Spinal cord (tissue), 10 donors: ENCODE data around the gene PFKP. TPM values are rescaled to one million over a fixed set of nuclear protein-coding genes. Genes with fewer than 3 reads are reported as not detected.

Source experiments
- DNase-seq, 6 donors: peaks; one replicate each; pipeline versions ENCODE4 v3.0.0 to v3.0.0-alpha.2; 2013 to 2015; ENCODE audit warnings: low spot score in 6 of 6, low read depth in 4 of 6
- H3K27ac ChIP-seq: one replicate; pipeline ENCODE4 v1.5.1; 2013; ENCODE audit warnings: low read depth, low read length, control low read depth
- H3K27me3 ChIP-seq: one replicate; pipeline ENCODE4 v1.6.1; 2013; ENCODE audit warnings: low read length; ENCODE audit not compliant: control insufficient read depth, insufficient read depth
- H3K36me3 ChIP-seq: one replicate; pipeline ENCODE4 v1.6.1; 2013; ENCODE audit warnings: low read length; ENCODE audit not compliant: control insufficient read depth, insufficient read depth
- H3K4me1 ChIP-seq: one replicate; pipeline ENCODE4 v1.6.1; 2013; ENCODE audit warnings: low read length; ENCODE audit not compliant: control insufficient read depth, insufficient read depth
- H3K4me3 ChIP-seq: one replicate; pipeline ENCODE4 v1.5.1; 2013; ENCODE audit warnings: low read depth, low read length, control low read depth
- H3K9me3 ChIP-seq: one replicate; pipeline ENCODE4 v1.6.1; 2013; ENCODE audit warnings: low read length; ENCODE audit not compliant: control insufficient read depth, insufficient read depth
- WGBS: methylation state at CpG from one replicate; pipeline ENCODE4 v1.1.5; 2013; ENCODE audit warnings: missing lambda C conversion rate; ENCODE audit not compliant: insufficient coverage; 5-methylcytosine and 5-hydroxymethylcytosine counted together
- polyA plus RNA-seq, 2 donors: library from polyadenylated mRNA; unstranded; fragments of 120-200 nt; gene quantifications; one replicate each; pipeline ENCODE4 v1.2.1, GENCODE V29; 2013; ENCODE audit not compliant: insufficient read length in 2 of 2
- total RNA-seq, 2 donors: library from RNA; depleted of rRNA in 1 of 2; stranded (reverse); fragments of 120-200 nt in 1 of 2; fragments of >200 nt in 1 of 2; gene quantifications; one replicate each; pipeline versions ENCODE4 v1.2.3 to v1.2.4, GENCODE V29; 2013 to 2014
- donor health status: healthy.

Gene PFKP
- total and polyA plus RNA-seq, 4 donors: 76.4 to 178 (median 138) TPM

DNA sequence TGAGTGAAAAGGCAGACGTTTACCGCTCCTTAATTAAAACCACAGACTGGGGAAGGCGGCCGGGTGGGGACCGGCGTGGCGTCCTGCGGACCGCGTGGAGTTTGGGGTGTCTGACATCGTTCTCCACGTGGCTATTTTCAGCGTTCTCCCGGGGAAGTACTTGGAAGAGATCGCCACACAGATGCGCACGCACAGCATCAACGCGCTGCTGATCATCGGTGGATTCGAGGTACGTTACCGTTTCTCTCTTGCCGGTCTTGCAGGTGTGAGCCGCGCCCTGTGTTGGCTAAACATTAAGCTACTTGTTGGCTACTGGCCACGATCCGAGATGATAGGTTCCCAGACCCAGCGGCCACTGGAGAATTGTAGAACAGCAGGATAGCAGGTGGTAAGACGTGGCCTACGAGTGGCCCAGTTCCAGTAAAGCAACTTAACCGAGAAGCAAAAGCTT lies 51.3 kb downstream of the PFKP start:
- no peak for DNase-seq

DNA sequence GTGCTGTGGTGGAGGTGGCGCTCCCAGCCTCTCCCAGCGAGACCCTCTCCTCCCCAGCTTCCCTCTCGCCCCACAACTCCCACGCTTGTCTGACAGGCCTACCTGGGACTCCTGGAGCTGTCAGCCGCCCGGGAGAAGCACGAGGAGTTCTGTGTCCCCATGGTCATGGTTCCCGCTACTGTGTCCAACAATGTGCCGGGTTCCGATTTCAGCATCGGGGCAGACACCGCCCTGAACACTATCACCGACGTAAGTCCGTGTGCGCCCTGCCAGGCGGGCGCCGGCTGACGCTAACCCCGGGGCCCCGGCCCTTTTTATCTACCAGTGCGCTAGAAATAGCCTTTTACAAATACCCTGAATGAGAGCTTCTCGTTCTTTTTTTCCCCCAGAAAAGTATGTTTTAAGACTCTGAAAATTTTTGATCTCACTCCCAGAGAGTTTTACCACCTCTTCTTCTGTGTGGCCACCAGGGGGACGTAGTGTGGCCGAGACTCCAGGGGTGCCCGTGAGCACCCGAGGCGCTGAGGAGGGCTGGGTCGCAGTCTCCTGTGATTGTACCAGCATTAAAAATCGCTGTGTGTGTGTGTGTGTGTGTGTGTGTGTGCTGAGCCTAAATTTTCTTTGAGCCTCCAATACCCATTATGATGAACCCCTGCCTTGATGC lies 52.6 kb downstream of the PFKP start:
- no peaks in the 10 kb centered on the region for H3K27me3 ChIP-seq
- no peak overlapping the region for H3K4me3 ChIP-seq
- WGBS: 95% methylated on average over 20 of the region's 31 CpGs
- no peak overlapping the region for H3K27ac ChIP-seq
- no peaks in the 10 kb centered on the region for H3K9me3 ChIP-seq
- H3K36me3 ChIP-seq: peaks cover 64% of the 10 kb centered on the region
- no peaks in the 10 kb centered on the region for H3K4me1 ChIP-seq
- no peak for DNase-seq

More for the DNA sequence above, 51.3 kb downstream of the PFKP start:
- Histone ChIP-seq H3K9me3 (no peaks in the 10 kb centered on the region), H3K27ac (no peak overlapping the region), H3K4me3 (no peak overlapping the region), H3K4me1 (no peaks in the 10 kb centered on the region), H3K27me3 (no peaks in the 10 kb centered on the region), H3K36me3 (peaks cover 63% of the 10 kb centered on the region)
- WGBS: 94% methylated on average over 31 of the region's 32 CpGs

DNA sequence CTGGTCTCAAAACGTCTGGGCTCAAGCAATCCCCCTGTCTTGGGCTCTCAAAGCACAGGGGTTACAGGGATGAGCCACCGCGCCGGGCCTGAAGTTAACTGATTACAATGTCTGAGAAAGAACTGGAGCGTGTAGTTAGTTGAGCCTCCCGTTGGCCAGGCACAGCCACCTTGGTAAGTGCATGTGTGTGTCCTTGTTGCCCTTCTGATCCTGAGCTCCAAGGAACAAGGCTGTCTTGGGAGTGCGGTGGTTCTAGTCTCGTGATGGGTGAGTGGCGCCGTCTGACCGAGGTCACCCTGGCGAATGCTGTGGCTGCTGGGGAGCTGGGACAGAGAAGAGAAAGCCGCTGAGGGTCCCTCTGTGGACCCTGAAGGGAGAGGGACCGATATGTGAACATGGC lies 54.7 kb downstream of the PFKP start:
- H3K27ac ChIP-seq: no peak overlapping the region
- H3K4me3 ChIP-seq: no peak overlapping the region
- H3K4me1 ChIP-seq: peaks cover 9% of the 10 kb centered on the region
- H3K9me3 ChIP-seq: no peaks in the 10 kb centered on the region
- WGBS: 89% methylated on average over 14 of the region's 14 CpGs
- H3K36me3 ChIP-seq: peaks cover 72% of the 10 kb centered on the region
- no peaks in the 10 kb centered on the region for H3K27me3 ChIP-seq
- DNase-seq: no peak

DNA sequence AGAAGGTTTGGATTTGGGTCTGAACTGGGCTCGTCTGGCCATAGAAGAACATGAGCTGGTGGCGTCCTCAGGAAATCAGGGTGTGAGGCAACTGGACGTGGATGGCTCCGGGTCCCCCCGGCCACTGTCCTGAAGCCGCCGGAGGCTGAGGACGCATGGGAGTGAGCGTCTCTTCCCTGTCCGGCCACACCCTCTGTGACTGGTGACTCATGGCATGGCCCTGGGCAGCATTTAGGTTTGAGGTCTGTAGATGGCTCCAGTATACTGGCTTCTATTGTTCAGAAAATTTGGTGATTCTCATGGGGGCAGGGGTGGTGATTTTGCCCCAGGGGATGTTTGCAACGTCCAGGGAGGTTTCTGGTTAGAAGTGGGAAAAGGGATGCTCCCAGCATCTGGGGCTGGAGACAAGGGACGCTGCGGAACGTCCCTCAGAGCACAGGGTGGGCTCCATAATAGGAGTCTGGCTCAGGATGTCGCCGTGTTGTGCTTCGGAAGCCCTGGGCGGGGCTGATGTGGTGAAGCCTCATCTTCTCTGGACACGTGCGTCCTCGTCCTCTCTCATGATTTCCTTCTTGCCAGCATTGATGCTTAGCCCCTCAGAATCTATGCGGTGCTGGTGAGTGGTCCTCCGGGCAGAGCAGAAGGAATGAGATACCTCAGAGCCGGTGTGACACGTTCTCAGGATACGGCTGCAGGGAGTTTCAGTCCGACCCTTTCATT lies 55.3 kb downstream of the PFKP start:
- H3K9me3 ChIP-seq: no peaks in the 10 kb centered on the region
- H3K4me1 ChIP-seq: peaks cover 12% of the 10 kb centered on the region
- no peaks in the 10 kb centered on the region for H3K27me3 ChIP-seq
- 95% methylated on average over 27 of the region's 27 CpGs for WGBS
- H3K36me3 ChIP-seq: peaks cover 67% of the 10 kb centered on the region
- H3K27ac ChIP-seq: no peak overlapping the region
- no peak overlapping the region for H3K4me3 ChIP-seq
- DNase-seq: no peak

DNA sequence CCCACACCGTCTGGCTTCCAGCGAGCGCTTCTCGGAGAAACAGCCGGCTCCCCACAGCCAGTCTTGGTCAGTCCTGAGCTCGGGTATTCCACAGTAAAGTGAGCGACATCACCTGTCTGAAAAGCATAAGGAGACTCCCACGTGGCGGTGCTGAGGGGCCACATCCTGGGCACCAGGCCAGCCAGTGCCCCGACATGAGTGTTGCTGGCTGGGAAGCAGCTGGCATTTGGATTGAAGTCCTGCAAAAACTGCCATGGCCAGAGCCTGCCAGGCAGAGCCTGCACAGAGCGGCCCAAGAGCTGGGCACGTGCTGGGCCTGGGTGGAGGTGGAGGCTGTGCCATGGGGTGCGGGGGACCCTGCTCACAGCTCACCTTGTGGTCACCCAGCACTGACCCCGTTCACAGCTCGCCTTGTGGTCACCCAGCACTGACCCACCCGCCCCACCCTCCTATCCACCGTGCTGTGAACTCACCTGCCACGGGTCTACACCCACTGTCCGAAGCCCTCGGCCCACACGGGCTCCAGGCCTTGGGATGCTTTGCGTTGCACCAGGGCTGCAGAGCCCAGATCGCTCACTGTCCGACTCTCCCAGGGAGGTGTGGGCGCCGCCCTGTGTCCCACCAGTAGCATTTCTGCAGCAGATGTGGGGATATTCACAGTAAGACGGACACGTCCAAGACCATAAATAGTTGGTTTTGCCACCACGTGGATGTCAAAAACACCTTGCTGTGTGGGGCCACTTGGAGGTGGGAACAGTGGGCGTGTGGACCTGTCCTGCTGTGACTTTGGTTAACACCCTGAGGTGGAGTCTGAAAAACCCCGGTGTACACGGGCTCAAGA lies 56.4 kb downstream of the PFKP start:
- peaks cover 72% of the 10 kb centered on the region for H3K36me3 ChIP-seq
- H3K27me3 ChIP-seq: no peaks in the 10 kb centered on the region
- WGBS: 84% methylated on average over 27 of the region's 32 CpGs
- no peak for DNase-seq
- no peaks in the 10 kb centered on the region for H3K9me3 ChIP-seq
- H3K4me3 ChIP-seq: no peak overlapping the region
- no peak overlapping the region for H3K27ac ChIP-seq
- H3K4me1 ChIP-seq: peaks cover 12% of the 10 kb centered on the region

DNA sequence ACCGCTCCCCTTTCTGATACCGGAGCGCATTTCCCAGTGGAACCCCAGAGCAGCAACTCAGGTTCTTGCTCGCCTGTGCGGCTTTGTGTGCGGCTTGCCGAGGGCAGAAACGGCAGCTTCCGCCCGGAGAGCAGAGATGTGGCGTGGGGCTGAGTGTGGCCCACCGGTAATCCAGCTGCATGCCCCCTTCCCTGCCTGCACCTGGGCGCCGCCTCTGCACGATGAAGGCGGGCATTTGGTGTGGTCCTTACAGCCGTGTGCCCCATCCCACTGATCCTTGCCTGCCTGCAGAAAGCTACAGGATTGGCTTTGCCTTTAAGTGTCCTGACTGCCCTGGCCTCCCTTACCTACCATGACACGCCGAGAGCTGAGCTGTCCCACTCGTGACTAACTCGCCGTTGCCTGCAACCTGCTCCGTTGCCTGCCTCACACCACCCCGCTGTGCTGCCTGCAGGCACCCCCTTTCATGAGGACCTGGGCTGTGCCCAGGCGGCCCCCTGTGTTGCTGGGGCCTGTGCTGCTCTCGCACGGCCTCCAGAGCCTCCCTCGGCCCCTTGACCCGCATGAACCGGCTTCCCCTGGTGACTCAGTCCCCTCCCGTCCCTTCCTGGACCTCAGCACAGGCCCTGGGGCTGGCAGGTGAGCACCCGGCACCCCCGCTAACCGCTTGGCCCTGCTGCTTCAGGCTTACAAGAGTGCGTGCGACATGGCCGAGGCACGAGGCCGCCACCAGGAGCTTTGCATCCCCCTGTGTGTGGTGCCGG lies 57.2 kb downstream of the PFKP start:
- no peak for DNase-seq
- Histone ChIP-seq H3K36me3 (peaks cover 77% of the 10 kb centered on the region), H3K4me1 (peaks cover 12% of the 10 kb centered on the region), H3K4me3 (no peak overlapping the region), H3K27ac (no peak overlapping the region), H3K9me3 (no peaks in the 10 kb centered on the region), H3K27me3 (no peaks in the 10 kb centered on the region)
- WGBS: 93% methylated on average over 39 of the region's 40 CpGs

DNA sequence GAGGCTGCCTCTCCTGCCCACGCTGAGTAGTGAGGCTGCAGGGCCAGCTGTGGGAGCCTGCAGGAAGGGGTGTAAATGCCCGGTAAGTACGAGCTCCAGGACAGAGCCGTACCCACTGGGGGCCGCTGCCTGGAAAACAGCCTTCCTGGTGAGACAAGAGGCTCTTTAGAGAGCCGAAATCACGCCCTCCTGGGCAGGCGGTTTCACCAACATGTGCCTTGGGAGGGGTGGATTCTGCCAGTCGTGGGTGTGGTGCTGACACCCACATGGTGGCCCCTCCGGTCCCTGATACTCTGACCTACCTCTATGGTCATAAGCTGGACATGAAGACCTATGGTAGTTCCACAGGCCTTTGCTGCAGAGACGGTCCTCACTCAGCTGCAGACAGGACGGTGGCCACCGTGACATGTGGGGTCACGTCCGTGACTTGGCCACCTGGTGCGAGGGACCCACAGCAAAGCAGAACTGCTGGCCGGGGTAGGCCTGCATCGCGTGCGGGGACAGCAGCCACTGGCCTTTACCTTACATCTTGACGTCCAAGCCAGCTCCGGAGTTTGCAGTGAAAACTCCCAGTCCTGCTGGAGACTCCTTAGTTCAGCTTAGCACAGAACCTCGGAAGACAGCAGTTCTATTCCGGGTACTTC lies 58.3 kb downstream of the PFKP start:
- H3K4me1 ChIP-seq: peaks cover 12% of the 10 kb centered on the region
- H3K27me3 ChIP-seq: no peaks in the 10 kb centered on the region
- no peaks in the 10 kb centered on the region for H3K9me3 ChIP-seq
- peaks cover 80% of the 10 kb centered on the region for H3K36me3 ChIP-seq
- no peak for DNase-seq
- H3K27ac ChIP-seq: no peak overlapping the region
- no peak overlapping the region for H3K4me3 ChIP-seq
- 93% methylated on average over 24 of the region's 24 CpGs for WGBS

DNA sequence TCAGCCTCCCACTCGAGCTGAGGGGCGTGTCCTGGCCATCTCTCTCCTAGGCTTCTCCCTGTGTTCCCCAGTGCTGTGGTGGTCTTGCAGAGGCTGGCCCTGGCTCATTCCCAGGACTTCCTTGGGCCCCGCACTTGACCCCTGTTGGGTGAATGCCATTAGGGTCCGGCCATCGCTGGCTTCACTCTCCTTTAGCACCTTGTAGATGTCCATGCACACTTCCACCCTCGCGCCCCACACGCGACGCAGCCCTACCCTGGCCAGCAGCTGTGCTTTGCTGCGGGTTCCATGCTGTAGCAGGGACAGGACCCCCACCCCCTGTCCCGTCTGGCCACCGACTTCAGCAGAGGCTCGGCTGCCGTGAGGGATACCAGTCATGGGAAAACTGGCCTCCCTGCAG lies 58.9 kb downstream of the PFKP start:
- peaks cover 12% of the 10 kb centered on the region for H3K4me1 ChIP-seq
- no peak overlapping the region for H3K4me3 ChIP-seq
- DNase-seq: no peak
- no peaks in the 10 kb centered on the region for H3K9me3 ChIP-seq
- peaks cover 81% of the 10 kb centered on the region for H3K36me3 ChIP-seq
- H3K27ac ChIP-seq: no peak overlapping the region
- no peaks in the 10 kb centered on the region for H3K27me3 ChIP-seq
- 81% methylated on average over 14 of the region's 15 CpGs for WGBS
